HG02970 (cell line): Measurements from ENCODE around the gene NOTO.
A peak's percentile ranks its signal among the peaks of the same experiment; 100 is the strongest.
"Not testable (repeated sequence)": the region's sequence is repeated elsewhere in the genome, so short reads cannot be mapped to it uniquely, and the experiment has no call there.

Experiments used
- ATAC-seq: cut with Tn5 transposase; IDR thresholded peaks from one replicate; pipeline ENCODE4 v1.9.1; 2021; ENCODE audit warnings: mild to moderate bottlenecking, moderate library complexity, moderate number of reproducible peaks; ENCODE audit not compliant: unreplicated experiment, low FRiP score

The NOTO gene

GRCh38 chr2:73197579-73197978 lies 4.8 kb upstream of the NOTO start:
- ATAC-seq = no peak

GRCh38 chr2:73200281-73200680 lies 2.1 kb upstream of the NOTO start:
- not testable (repeated sequence) for ATAC-seq

- no peak for ATAC-seq
Observed at GRCh38 chr2:73203055-73203681, 794 bp downstream of the NOTO start.

GRCh38 chr2:73205611-73206010 lies 3.2 kb downstream of the NOTO start:
- ATAC-seq = no peak

GRCh38 chr2:73208258-73208657 lies 5.9 kb downstream of the NOTO start:
- ATAC-seq = no peak

- ATAC-seq = no peak
Observed at GRCh38 chr2:73210019-73210418, 7.6 kb downstream of the NOTO start.

GRCh38 chr2:73210696-73211095 lies 8.3 kb downstream of the NOTO start:
- ATAC-seq = no peak

- ATAC-seq = no peak
Observed at GRCh38 chr2:73212098-73212447, 9.7 kb downstream of the NOTO start.

- no peak for ATAC-seq
Observed at GRCh38 chr2:73212448-73213176, 10.2 kb downstream of the NOTO start.

GRCh38 chr2:73214120-73215035 lies 12.0 kb downstream of the NOTO start, which contains the start of gene SMYD5:
Gene SMYD5 (plus strand): TSS chr2:73214245. CDS start chr2:73214267, 22 bp downstream.
- ATAC-seq = peak; percentile 84

- ATAC-seq = no peak
Observed at GRCh38 chr2:73215254-73215653, 12.9 kb downstream of the NOTO start.

- ATAC-seq = no peak
Observed at GRCh38 chr2:73217160-73217559, 14.8 kb downstream of the NOTO start.

GRCh38 chr2:73217826-73218225 lies 15.5 kb downstream of the NOTO start:
- ATAC-seq = no peak

- ATAC-seq = no peak
Observed at GRCh38 chr2:73218298-73218697, 15.9 kb downstream of the NOTO start.

GRCh38 chr2:73223821-73224220 lies 21.4 kb downstream of the NOTO start:
- no peak for ATAC-seq

- no peak for ATAC-seq
Observed at GRCh38 chr2:73225513-73226360, 23.4 kb downstream of the NOTO start.

GRCh38 chr2:73227086-73227485 lies 24.7 kb downstream of the NOTO start:
- no peak for ATAC-seq

GRCh38 chr2:73228631-73229030 lies 26.3 kb downstream of the NOTO start:
- ATAC-seq = no peak

- peak; percentile 1 for ATAC-seq
Observed at GRCh38 chr2:73232403-73233153, 30.2 kb downstream of the NOTO start.
